Uterus (tissue), 4 donors: ENCODE measurements around the gene NACC2. TPM values are rescaled to one million over a fixed set of nuclear protein-coding genes. Genes with fewer than 3 reads are reported as not detected.
A peak's percentile ranks its signal among the peaks of the same experiment; 100 is the strongest.

Experiments
- DNase-seq, 2 donors: peaks; one replicate each; pipeline ENCODE4 v3.0.0-alpha.2; 2019 to 2020
- H3K27ac ChIP-seq, 2 donors: fragments of 200-600 bp; sonication (generic); 1 replicate in 1 of 2; 2 replicates in 1 of 2; pipeline ENCODE4 v1.5.1; 2016 to 2018
- H3K27me3 ChIP-seq, 2 donors: fragments of 200-600 bp; sonication (generic); one replicate each; pipeline ENCODE4 v1.5.1; 2018 to 2019; ENCODE audit warnings: control low read depth in 1 of 2
- H3K36me3 ChIP-seq, 2 donors: fragments of 200-600 bp; sonication (generic); one replicate each; pipeline ENCODE4 v1.5.1; 2019; ENCODE audit warnings: control low read depth in 1 of 2
- H3K4me1 ChIP-seq, 2 donors: fragments of 200-600 bp; sonication (generic); one replicate each; pipeline ENCODE4 v1.5.1; 2018 to 2019; ENCODE audit warnings: control low read depth in 1 of 2
- H3K4me3 ChIP-seq, 2 donors: fragments of 200-600 bp; sonication (generic); 1 replicate in 1 of 2; 2 replicates in 1 of 2; pipeline ENCODE4 v1.5.1; 2018 to 2019; ENCODE audit warnings: mild to moderate bottlenecking in 1 of 2
- H3K9me3 ChIP-seq, 2 donors: fragments of 200-600 bp; sonication (generic); one replicate each; pipeline ENCODE4 v1.5.1; 2019; ENCODE audit warnings: control low read depth in 1 of 2
- POLR2A ChIP-seq, 2 donors: fragments of 450-650 bp; IDR thresholded peaks; one replicate each; pipeline ENCODE4 v1.6.1; 2016; ENCODE audit warnings: antibody characterized with exemption in 2 of 2, mild to moderate bottlenecking in 1 of 2, moderate library complexity in 1 of 2
- intact Hi-C: fragments of 100-400 bp; cut with DNase I; formaldehyde crosslinking; loops from one replicate; pipeline ENCODE4 v1.15.1; 2023; ENCODE audit warnings: low total_unique reads
- total RNA-seq, 4 donors: library from RNA; depleted of rRNA in 3 of 4; stranded (reverse); fragments of >200 nt in 3 of 4; gene quantifications; one replicate each; pipeline versions ENCODE4 v1.1.0 to v1.2.4, GENCODE V29; 2014 to 2023
- TF ChIP-seq, protein P1 (sequence below), 4 experiments: fragments of 200-600 bp in 2 of 4; fragments of 450-650 bp in 2 of 4; sonication (generic) in 2 of 4; IDR thresholded peaks; one replicate each; pipeline ENCODE4 v1.5.1; 2016 to 2019; ENCODE audit warnings: antibody characterized with exemption in 4 of 4, mild to moderate bottlenecking in 2 of 4, moderate library complexity in 1 of 4
- donor health status: DM: yes; HTN: yes; CAD: no.

NACC2 gene
- total RNA-seq, 4 donors from 2014 or later = 8.2 to 57.5 (median 19.1) TPM

DNA sequence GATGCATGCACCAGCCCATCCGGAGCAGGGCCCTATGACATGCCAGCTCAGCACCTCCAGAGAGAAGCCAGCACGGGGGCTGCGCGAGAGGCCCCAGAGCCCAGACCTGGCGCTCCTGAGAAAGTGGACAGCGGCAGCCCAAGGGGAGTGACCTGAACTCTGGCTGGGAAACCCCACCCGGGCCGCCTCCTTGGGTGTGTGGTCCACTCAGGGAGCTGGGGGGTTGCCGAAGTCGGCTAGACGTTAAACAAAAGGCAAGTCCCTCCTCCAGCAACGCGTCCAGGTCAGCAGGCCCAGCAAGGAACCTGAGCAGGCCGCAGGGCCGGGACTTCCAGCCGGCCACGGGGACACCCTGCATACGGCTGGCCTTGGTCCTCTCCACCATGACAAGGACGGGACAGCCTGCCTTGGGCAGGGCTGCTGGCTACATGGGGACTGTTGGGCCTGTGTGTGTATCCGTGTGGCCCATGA, 35.7 kb downstream of the NACC2 start:
- intact Hi-C loops = no loop called here
- H3K9me3 ChIP-seq = no peaks in the 10 kb centered on the region
- H3K27me3 ChIP-seq = no peaks in the 10 kb centered on the region
- H3K4me1 ChIP-seq = no peaks in the 10 kb centered on the region
- DNase-seq = peak in 1 of 2 donors; percentile 16
- no peak for TF ChIP-seq POLR2A (IDR thresholded peaks at IDR 0.05)
- TF ChIP-seq, protein P1, sequence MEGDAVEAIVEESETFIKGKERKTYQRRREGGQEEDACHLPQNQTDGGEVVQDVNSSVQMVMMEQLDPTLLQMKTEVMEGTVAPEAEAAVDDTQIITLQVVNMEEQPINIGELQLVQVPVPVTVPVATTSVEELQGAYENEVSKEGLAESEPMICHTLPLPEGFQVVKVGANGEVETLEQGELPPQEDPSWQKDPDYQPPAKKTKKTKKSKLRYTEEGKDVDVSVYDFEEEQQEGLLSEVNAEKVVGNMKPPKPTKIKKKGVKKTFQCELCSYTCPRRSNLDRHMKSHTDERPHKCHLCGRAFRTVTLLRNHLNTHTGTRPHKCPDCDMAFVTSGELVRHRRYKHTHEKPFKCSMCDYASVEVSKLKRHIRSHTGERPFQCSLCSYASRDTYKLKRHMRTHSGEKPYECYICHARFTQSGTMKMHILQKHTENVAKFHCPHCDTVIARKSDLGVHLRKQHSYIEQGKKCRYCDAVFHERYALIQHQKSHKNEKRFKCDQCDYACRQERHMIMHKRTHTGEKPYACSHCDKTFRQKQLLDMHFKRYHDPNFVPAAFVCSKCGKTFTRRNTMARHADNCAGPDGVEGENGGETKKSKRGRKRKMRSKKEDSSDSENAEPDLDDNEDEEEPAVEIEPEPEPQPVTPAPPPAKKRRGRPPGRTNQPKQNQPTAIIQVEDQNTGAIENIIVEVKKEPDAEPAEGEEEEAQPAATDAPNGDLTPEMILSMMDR (IDR thresholded peaks at IDR 0.05) = no peak
- no peak overlapping the region for H3K27ac ChIP-seq
- no peak overlapping the region for H3K4me3 ChIP-seq
- H3K36me3 ChIP-seq = no peaks in the 10 kb centered on the region

DNA sequence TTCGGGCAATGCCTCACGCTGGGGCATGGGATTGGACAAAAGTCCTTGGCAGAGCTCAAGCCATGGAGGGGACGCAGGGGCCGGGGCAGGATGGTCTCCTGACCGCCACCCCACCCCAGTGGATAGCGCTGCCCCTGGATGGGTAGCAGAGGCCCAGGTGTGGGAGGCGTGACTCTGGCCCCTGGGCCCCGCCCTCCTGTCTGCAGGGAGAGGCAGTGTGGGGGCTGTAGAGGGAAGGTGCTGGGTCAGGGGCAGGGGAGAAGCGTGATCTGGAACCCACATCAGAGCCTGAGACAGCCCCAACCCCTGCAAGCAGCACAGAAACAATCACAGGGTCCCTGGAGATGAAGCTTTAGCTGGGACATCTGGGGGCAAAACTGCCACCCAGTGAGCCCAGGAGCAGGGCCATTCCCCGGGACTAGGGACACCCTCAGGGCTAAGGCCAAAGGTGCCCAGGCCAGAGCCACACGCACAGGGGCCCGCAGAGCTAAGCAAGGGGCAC, 36.2 kb downstream of the NACC2 start:
- Histone ChIP-seq H3K27ac (no peak overlapping the region), H3K4me3 (no peak overlapping the region), H3K9me3 (no peaks in the 10 kb centered on the region), H3K36me3 (no peaks in the 10 kb centered on the region), H3K4me1 (no peaks in the 10 kb centered on the region), H3K27me3 (no peaks in the 10 kb centered on the region)
- no peak for DNase-seq
- intact Hi-C loops = no loop called here
- TF ChIP-seq, protein P1 (IDR thresholded peaks at IDR 0.05) = no peak
- no peak for TF ChIP-seq POLR2A (IDR thresholded peaks at IDR 0.05)

DNA sequence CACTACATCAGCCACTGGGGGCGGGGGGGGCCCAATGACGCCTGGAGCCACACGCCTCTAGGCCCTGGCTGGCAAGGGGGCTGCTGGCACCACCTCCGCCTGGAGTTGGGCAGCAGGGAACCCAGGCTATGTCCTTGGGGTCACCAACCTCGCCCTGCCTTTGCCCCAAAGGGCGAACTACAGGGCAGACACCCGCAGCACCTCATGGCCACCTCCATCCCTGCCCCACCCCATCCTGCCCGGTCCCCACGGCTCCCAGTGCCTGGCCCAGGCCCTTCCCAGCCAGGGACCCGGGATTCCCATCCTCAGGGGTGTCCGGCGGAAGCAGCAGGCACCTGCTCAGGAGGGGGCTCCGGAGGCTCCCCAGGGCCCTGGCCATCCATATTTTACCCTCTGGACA, 37.0 kb downstream of the NACC2 start:
- TF ChIP-seq, protein P1 (IDR thresholded peaks at IDR 0.05) = no peak
- TF ChIP-seq POLR2A (IDR thresholded peaks at IDR 0.05) = no peak
- peaks cover 0 to 6% of the 10 kb centered on the region in 2 donors for H3K4me1 ChIP-seq
- no peak for DNase-seq
- H3K4me3 ChIP-seq = no peak overlapping the region
- H3K9me3 ChIP-seq = no peaks in the 10 kb centered on the region
- no peaks in the 10 kb centered on the region for H3K36me3 ChIP-seq
- intact Hi-C loops = no loop called here
- H3K27me3 ChIP-seq = no peaks in the 10 kb centered on the region
- no peak overlapping the region for H3K27ac ChIP-seq

DNA sequence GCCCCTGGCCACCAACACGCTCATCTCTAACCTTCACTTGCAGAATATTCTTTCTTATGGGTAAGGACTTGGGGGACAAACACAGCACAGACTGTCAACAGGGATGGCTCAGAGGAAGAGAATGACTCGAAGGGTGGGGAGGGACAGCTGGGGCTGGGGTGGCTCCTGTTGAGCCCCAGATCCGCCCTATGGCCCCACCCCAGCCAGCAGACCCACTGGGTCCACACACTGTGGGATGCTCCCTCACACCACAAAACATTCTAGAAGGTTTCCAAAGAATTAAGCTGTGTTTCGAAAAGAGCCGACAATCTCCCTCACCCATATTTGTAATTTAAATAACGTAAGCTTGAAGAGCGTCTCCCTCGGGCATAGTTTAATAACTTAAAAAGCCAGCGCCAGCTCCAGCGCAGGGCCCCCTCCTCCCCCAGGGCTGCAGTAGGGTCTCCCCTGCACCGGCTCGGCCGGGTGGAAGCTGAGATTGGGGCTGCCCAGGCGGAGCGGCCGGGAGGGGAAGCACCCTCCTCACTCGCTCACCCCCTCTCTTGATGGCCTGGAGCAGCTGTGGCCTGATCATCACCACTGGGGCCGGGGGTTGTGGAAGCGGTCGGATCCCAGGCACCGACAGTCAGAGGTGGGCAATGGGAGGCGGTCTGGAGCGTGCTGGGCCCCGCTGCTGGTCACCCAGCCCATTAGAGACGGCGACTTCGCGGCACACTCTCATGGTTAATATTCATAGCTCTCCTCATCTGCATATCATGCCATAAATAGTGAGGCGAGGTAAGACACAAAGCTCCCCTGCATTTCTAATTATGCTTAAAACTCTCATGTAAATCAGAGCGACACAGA, 37.6 kb downstream of the NACC2 start:
- H3K4me3 ChIP-seq = no peak overlapping the region
- no peaks in the 10 kb centered on the region for H3K27me3 ChIP-seq
- TF ChIP-seq POLR2A (IDR thresholded peaks at IDR 0.05) = no peak
- TF ChIP-seq, protein P1 (IDR thresholded peaks at IDR 0.05) = no peak
- intact Hi-C loops = no loop called here
- DNase-seq = no peak
- peaks cover 0 to 11% of the 10 kb centered on the region in 2 donors for H3K4me1 ChIP-seq
- no peak overlapping the region for H3K27ac ChIP-seq
- no peaks in the 10 kb centered on the region for H3K36me3 ChIP-seq
- no peaks in the 10 kb centered on the region for H3K9me3 ChIP-seq

DNA sequence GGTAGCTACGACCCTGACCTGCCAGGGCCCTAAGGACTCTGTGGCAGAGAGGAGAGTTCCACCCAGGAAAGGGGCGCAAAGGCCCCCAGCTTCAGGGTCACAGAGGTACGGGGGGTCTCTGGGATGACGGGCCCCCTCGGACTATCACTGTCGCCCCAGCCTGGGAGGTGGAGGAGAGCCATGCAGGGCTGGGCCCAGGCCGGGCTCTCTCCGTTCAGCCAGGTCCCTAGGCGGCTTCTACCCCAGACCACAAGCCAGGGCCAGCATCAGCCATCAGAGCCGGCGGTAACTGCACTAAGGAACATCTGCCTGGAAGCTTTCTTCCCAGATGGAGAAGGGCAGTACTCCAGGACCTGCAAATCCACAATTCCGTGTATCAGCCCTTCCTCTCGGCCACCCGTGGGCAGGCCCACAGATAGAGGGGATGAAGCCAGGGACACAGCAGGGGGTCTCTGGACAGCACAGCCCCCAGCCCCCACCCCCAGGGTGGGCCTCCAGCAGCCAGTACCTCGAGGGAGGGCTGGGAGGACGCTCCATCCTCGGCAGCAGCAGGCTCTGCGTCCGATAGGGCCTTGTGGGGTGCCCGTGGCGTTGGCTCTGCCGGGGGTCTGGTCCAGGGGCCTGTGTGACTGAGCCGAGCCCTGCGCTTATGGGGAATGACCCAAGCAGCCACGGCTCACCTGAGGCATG, 38.4 kb downstream of the NACC2 start:
- H3K4me3 ChIP-seq = no peak overlapping the region
- intact Hi-C loops = no loop called here
- H3K36me3 ChIP-seq = no peaks in the 10 kb centered on the region
- no peak for TF ChIP-seq POLR2A (IDR thresholded peaks at IDR 0.05)
- TF ChIP-seq, protein P1 (IDR thresholded peaks at IDR 0.05) = no peak
- H3K27ac ChIP-seq = no peak overlapping the region
- DNase-seq = no peak
- H3K4me1 ChIP-seq = peaks cover 0 to 17% of the 10 kb centered on the region in 2 donors
- no peaks in the 10 kb centered on the region for H3K27me3 ChIP-seq
- no peaks in the 10 kb centered on the region for H3K9me3 ChIP-seq
